SJSA1 (cell line): ENCODE data around the gene NOX5. TPM values are rescaled to one million over a fixed set of nuclear protein-coding genes. Genes with fewer than 3 reads are reported as not detected.
A peak's percentile ranks its signal among the peaks of the same experiment; 100 is the strongest.

Experiments used
- DNase-seq, 2 experiments: peaks; one replicate each; pipeline ENCODE4 v3.0.0-alpha.2; 2015 to 2020; ENCODE audit warnings: low spot score in 2 of 2, low read depth in 1 of 2
- H3K27ac ChIP-seq: fragments of 250-450 bp; sonication (Bioruptor Pico); 2 replicates; pipeline ENCODE4 v1.5.1; 2020; ENCODE audit warnings: mild to moderate bottlenecking, moderate library complexity
- H3K27me3 ChIP-seq: fragments of 250-450 bp; sonication (Bioruptor Pico); replicated peaks from 2 replicates; pipeline ENCODE4 v1.5.1; 2020; ENCODE audit warnings: mild to moderate bottlenecking, moderate library complexity
- H3K36me3 ChIP-seq: fragments of 250-450 bp; sonication (Bioruptor Pico); 2 replicates; pipeline ENCODE4 v1.5.1; 2020; ENCODE audit warnings: mild to moderate bottlenecking
- H3K4me1 ChIP-seq: fragments of 250-450 bp; sonication (Bioruptor Pico); replicated peaks from 2 replicates; pipeline ENCODE4 v1.6.1; 2021; ENCODE audit warnings: mild to moderate bottlenecking
- H3K4me3 ChIP-seq: fragments of 250-450 bp; sonication (Bioruptor Pico); 2 replicates; pipeline ENCODE4 v1.5.1; 2020; ENCODE audit warnings: mild to moderate bottlenecking
- H3K9me3 ChIP-seq: fragments of 250-450 bp; sonication (Bioruptor Pico); replicated peaks from 2 replicates; pipeline ENCODE4 v1.5.1; 2020; ENCODE audit warnings: mild to moderate bottlenecking
- total RNA-seq: library from RNA; depleted of rRNA; stranded (reverse); fragments of >200 nt; shearing (Covaris generic); gene quantifications from 2 replicates; pipeline ENCODE4 v1.2.3, GENCODE V29; 2014

NOX5 gene
- total RNA-seq, 1 experiment from 2014 or later: not detected

GRCh38 chr15:69035918-69036258, 21.4 kb downstream of the NOX5 start:
- Histone ChIP-seq H3K4me3 (no peak overlapping the region), H3K9me3 (no peaks in the 10 kb centered on the region), H3K4me1 (peaks cover 10% of the 10 kb centered on the region), H3K27me3 (0 out of 2 replicates have a peak, but pooled peaks cover 6% of the 10 kb centered on the region), H3K36me3 (no peaks in the 10 kb centered on the region), H3K27ac (no peak overlapping the region)
- no peak for DNase-seq

- Histone ChIP-seq H3K27ac (no peak overlapping the region), H3K4me3 (no peak overlapping the region), H3K36me3 (no peaks in the 10 kb centered on the region), H3K27me3 (0 out of 2 replicates have a peak, but pooled peaks cover 3% of the 10 kb centered on the region), H3K4me1 (peaks cover 7% of the 10 kb centered on the region), H3K9me3 (no peaks in the 10 kb centered on the region)
- DNase-seq: peak in 1 of 2 experiments; percentile 22
Measured at GRCh38 chr15:69036826-69037225, 22.3 kb downstream of the NOX5 start.

- Histone ChIP-seq H3K9me3 (no peaks in the 10 kb centered on the region), H3K27me3 (0 out of 2 replicates have a peak, but pooled peaks cover 3% of the 10 kb centered on the region), H3K36me3 (no peaks in the 10 kb centered on the region), H3K4me1 (peaks cover 7% of the 10 kb centered on the region; the same call in 1 of the 2 replicates), H3K4me3 (no peak overlapping the region), H3K27ac (no peak overlapping the region)
- DNase-seq: no peak
Measured at GRCh38 chr15:69037482-69037881, 23.0 kb downstream of the NOX5 start.

- DNase-seq: no peak
Measured at GRCh38 chr15:69037977-69038376, 23.5 kb downstream of the NOX5 start.

GRCh38 chr15:69038508-69038907, 24.0 kb downstream of the NOX5 start:
- peaks cover 7% of the 10 kb centered on the region; the same call in 1 of the 2 replicates for H3K4me1 ChIP-seq
- no peak overlapping the region for H3K4me3 ChIP-seq
- H3K27ac ChIP-seq: no peak overlapping the region
- H3K9me3 ChIP-seq: no peaks in the 10 kb centered on the region
- DNase-seq: no peak
- H3K27me3 ChIP-seq: 0 out of 2 replicates have a peak, but pooled peaks cover 3% of the 10 kb centered on the region
- H3K36me3 ChIP-seq: no peaks in the 10 kb centered on the region

More at GRCh38 chr15:69037977-69038376, 23.5 kb downstream of the NOX5 start:
- Histone ChIP-seq H3K27ac (no peak overlapping the region), H3K4me1 (peaks cover 7% of the 10 kb centered on the region; the same call in 1 of the 2 replicates), H3K27me3 (0 out of 2 replicates have a peak, but pooled peaks cover 3% of the 10 kb centered on the region), H3K36me3 (no peaks in the 10 kb centered on the region), H3K9me3 (no peaks in the 10 kb centered on the region), H3K4me3 (no peak overlapping the region)

GRCh38 chr15:69039516-69040225, 25.2 kb downstream of the NOX5 start:
- no peak for DNase-seq
- Histone ChIP-seq H3K27me3 (0 out of 2 replicates have a peak, but pooled peaks cover 3% of the 10 kb centered on the region), H3K27ac (no peak overlapping the region), H3K4me1 (peaks cover 2% of the 10 kb centered on the region; the same call in 1 of the 2 replicates), H3K4me3 (no peak overlapping the region), H3K9me3 (no peaks in the 10 kb centered on the region), H3K36me3 (no peaks in the 10 kb centered on the region)

- no peak for DNase-seq
- H3K4me1 ChIP-seq: peaks cover 9% of the 10 kb centered on the region
- no peaks in the 10 kb centered on the region for H3K36me3 ChIP-seq
- no peak overlapping the region for H3K27ac ChIP-seq
- 0 out of 2 replicates have a peak, but pooled peaks cover 3% of the 10 kb centered on the region for H3K27me3 ChIP-seq
- no peaks in the 10 kb centered on the region for H3K9me3 ChIP-seq
- H3K4me3 ChIP-seq: no peak overlapping the region
Measured at GRCh38 chr15:69042531-69042930, 28.0 kb downstream of the NOX5 start.

GRCh38 chr15:69045802-69046201, 31.3 kb downstream of the NOX5 start:
- H3K9me3 ChIP-seq: no peaks in the 10 kb centered on the region
- H3K27ac ChIP-seq: no peak overlapping the region
- H3K27me3 ChIP-seq: no peaks in the 10 kb centered on the region
- H3K4me3 ChIP-seq: no peak overlapping the region
- no peak for DNase-seq
- H3K4me1 ChIP-seq: peaks cover 9% of the 10 kb centered on the region
- H3K36me3 ChIP-seq: no peaks in the 10 kb centered on the region

- no peaks in the 10 kb centered on the region for H3K36me3 ChIP-seq
- DNase-seq: no peak
- H3K9me3 ChIP-seq: no peaks in the 10 kb centered on the region
- no peaks in the 10 kb centered on the region for H3K27me3 ChIP-seq
- H3K4me3 ChIP-seq: no peak overlapping the region
- peaks cover 9% of the 10 kb centered on the region for H3K4me1 ChIP-seq
- H3K27ac ChIP-seq: no peak overlapping the region
Measured at GRCh38 chr15:69046781-69047180, 32.3 kb downstream of the NOX5 start.

GRCh38 chr15:69049976-69050375, 35.5 kb downstream of the NOX5 start:
- Histone ChIP-seq H3K27me3 (no peaks in the 10 kb centered on the region), H3K36me3 (no peaks in the 10 kb centered on the region), H3K4me3 (no peak overlapping the region), H3K4me1 (peaks cover 8% of the 10 kb centered on the region), H3K9me3 (no peaks in the 10 kb centered on the region), H3K27ac (no peak overlapping the region)
- no peak for DNase-seq

GRCh38 chr15:69055251-69055650, 40.8 kb downstream of the NOX5 start:
- H3K36me3 ChIP-seq: no peaks in the 10 kb centered on the region
- no peaks in the 10 kb centered on the region for H3K27me3 ChIP-seq
- no peaks in the 10 kb centered on the region for H3K9me3 ChIP-seq
- H3K4me3 ChIP-seq: no peak overlapping the region
- no peak for DNase-seq
- no peak overlapping the region for H3K27ac ChIP-seq
- peaks cover 5% of the 10 kb centered on the region for H3K4me1 ChIP-seq

GRCh38 chr15:69056365-69056764, 41.9 kb downstream of the NOX5 start:
- Histone ChIP-seq H3K27me3 (no peaks in the 10 kb centered on the region), H3K27ac (no peak overlapping the region), H3K9me3 (no peaks in the 10 kb centered on the region), H3K36me3 (no peaks in the 10 kb centered on the region), H3K4me1 (peaks cover 5% of the 10 kb centered on the region), H3K4me3 (no peak overlapping the region)
- DNase-seq: no peak

GRCh38 chr15:69058830-69059556, 44.5 kb downstream of the NOX5 start:
- Histone ChIP-seq H3K4me3 (no peak overlapping the region), H3K27me3 (no peaks in the 10 kb centered on the region), H3K27ac (no peak overlapping the region), H3K36me3 (no peaks in the 10 kb centered on the region), H3K9me3 (no peaks in the 10 kb centered on the region), H3K4me1 (peaks cover 5% of the 10 kb centered on the region)
- peak; percentile 82 to 89 for DNase-seq

- H3K36me3 ChIP-seq: no peaks in the 10 kb centered on the region
- H3K27me3 ChIP-seq: no peaks in the 10 kb centered on the region
- H3K27ac ChIP-seq: no peak overlapping the region
- peaks cover 5% of the 10 kb centered on the region for H3K4me1 ChIP-seq
- no peak for DNase-seq
- H3K9me3 ChIP-seq: no peaks in the 10 kb centered on the region
- no peak overlapping the region for H3K4me3 ChIP-seq
Measured at GRCh38 chr15:69059557-69059943, 45.1 kb downstream of the NOX5 start.
